MM.1S (cell line): ENCODE data around the gene UNC5C.

Experiments
- EZH2 ChIP-seq: fragments of 300-600 bp; sonication (generic); optimal IDR thresholded peaks from 2 replicates; pipeline ENCODE3; 2017; ENCODE audit warnings: low read depth, mild to moderate bottlenecking, antibody characterized with exemption, low read length, mixed read lengths
- TF ChIP-seq, protein P1 (sequence below): fragments of 300-600 bp; sonication (generic); IDR thresholded peaks from 2 replicates; pipeline ENCODE4 v1.5.1; 2016; ENCODE audit warnings: antibody characterized with exemption, low read length, mixed read lengths

- no peak for TF ChIP-seq EZH2
- TF ChIP-seq, protein P1, sequence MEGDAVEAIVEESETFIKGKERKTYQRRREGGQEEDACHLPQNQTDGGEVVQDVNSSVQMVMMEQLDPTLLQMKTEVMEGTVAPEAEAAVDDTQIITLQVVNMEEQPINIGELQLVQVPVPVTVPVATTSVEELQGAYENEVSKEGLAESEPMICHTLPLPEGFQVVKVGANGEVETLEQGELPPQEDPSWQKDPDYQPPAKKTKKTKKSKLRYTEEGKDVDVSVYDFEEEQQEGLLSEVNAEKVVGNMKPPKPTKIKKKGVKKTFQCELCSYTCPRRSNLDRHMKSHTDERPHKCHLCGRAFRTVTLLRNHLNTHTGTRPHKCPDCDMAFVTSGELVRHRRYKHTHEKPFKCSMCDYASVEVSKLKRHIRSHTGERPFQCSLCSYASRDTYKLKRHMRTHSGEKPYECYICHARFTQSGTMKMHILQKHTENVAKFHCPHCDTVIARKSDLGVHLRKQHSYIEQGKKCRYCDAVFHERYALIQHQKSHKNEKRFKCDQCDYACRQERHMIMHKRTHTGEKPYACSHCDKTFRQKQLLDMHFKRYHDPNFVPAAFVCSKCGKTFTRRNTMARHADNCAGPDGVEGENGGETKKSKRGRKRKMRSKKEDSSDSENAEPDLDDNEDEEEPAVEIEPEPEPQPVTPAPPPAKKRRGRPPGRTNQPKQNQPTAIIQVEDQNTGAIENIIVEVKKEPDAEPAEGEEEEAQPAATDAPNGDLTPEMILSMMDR = no peak
Observed at GRCh38 chr4:95472534-95472933, 76.2 kb downstream of the UNC5C start.
